ENCODE results near the gene MYL5. TPM values are rescaled to one million over a fixed set of nuclear protein-coding genes. Genes with fewer than 3 reads are reported as not detected.
A peak's percentile ranks its signal among the peaks of the same experiment; 100 is the strongest.
"Not testable (repeated sequence)": the region's sequence is repeated elsewhere in the genome, so short reads cannot be mapped to it uniquely, and the experiment has no call there.

MYL5 gene
- total RNA-seq, 6 donors from 2014 or later: 4.7 to 25.1 (median 17.1) TPM

DNA sequence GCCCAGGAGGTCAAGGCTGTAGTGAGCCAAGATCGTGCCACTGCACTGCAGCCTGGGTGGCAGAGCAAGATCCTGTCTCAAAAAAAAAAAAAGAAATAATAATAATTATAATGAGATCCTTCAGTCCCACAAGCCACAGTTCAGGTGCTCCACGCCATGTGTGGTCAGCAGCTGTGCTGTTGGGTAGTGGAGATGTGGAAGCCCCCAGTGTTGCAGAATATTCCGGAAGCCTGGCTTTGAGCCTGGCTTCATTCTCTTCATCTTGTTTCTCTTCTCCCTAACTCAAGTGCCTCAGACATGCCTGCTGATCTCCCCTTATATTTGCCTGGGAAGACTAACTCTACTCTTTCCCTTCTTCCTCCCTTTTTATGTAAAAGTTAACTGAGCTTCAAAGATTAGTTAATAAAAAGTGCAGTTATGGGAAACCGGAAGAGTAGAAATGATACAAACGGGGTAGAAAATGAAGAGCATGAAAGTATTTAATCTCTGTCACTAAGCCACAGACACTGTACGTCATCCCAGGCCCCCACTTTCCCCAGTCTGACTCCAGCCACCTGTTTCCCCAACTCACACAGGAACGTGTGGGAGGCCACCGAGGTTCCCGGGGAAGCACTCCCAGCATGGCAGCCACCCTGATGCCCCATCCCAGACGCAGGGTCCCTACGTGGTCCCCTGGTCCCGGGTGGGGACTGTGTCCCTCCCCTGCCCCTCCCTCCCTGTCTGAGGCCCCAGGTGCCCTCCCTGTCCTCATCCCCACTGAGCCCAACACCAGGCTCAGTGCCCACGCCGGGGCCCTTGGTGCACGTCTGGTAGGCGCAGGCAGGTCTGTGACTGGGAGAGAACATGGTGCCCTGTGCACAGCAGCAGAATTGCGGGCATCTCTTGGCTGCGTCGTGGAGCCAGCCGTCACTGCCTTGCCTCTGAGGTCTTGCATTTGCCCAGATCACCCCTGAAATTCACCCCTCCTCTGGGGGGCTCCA lies 55.3 kb downstream of the MYL5 start:
- ATAC-seq (ENCODE audit: low FRiP score in 2 of 2) (no peak), DNase-seq (peak in 1 of 2 donors; percentile 53)
- Histone ChIP-seq H3K4me3 (no peak overlapping the region), H3K27ac (no peak overlapping the region), H3K36me3 (peaks cover 22 to 39% (median 32%) of the 10 kb centered on the region in 4 donors), H3K27me3 (no peaks in the 10 kb centered on the region), H3K4me1 (peaks cover 5 to 18% (median 13%) of the 10 kb centered on the region in 4 donors), H3K9me3 (no peaks in the 10 kb centered on the region)
- TF ChIP-seq EP300 (IDR thresholded peaks at IDR 0.05): no peak
- TF ChIP-seq, protein P1, sequence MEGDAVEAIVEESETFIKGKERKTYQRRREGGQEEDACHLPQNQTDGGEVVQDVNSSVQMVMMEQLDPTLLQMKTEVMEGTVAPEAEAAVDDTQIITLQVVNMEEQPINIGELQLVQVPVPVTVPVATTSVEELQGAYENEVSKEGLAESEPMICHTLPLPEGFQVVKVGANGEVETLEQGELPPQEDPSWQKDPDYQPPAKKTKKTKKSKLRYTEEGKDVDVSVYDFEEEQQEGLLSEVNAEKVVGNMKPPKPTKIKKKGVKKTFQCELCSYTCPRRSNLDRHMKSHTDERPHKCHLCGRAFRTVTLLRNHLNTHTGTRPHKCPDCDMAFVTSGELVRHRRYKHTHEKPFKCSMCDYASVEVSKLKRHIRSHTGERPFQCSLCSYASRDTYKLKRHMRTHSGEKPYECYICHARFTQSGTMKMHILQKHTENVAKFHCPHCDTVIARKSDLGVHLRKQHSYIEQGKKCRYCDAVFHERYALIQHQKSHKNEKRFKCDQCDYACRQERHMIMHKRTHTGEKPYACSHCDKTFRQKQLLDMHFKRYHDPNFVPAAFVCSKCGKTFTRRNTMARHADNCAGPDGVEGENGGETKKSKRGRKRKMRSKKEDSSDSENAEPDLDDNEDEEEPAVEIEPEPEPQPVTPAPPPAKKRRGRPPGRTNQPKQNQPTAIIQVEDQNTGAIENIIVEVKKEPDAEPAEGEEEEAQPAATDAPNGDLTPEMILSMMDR (IDR thresholded peaks at IDR 0.05): no peak
- no peak for TF ChIP-seq POLR2AphosphoS5 (IDR thresholded peaks at IDR 0.05)
- TF ChIP-seq POLR2A (IDR thresholded peaks at IDR 0.05): no peak
- WGBS, 2 donors: 92 to 95% methylated on average over 12 to 16 of the region's 20 CpGs

DNA sequence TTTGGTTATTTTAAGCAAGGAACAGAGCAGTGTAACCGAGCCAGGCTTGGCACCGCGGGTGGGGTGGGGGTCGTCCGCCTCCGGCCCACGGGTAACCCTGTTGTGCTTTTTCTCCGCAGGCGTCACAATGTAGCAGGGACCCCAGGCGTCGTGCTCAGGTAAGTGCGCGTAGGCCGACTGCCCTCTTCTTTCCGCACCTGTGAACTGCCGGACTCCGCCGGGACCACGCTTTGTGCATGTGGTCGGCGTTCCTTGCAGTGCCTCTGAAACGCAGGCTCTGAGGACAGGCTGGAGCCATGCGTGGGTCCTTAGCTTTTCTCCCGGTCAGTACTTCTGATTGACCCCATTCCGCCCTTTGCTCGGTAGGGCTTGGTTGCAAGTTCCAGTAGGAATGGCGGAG lies 56.2 kb downstream of the MYL5 start:
- Histone ChIP-seq H3K4me1 (peaks cover 5 to 18% (median 13%) of the 10 kb centered on the region in 4 donors), H3K9me3 (no peaks in the 10 kb centered on the region), H3K27me3 (no peaks in the 10 kb centered on the region), H3K27ac (no peak overlapping the region), H3K36me3 (peaks cover 29 to 48% (median 41%) of the 10 kb centered on the region in 4 donors), H3K4me3 (no peak overlapping the region)
- WGBS, 2 donors: 96 to 97% methylated on average over 27 of the region's 27 CpGs
- ATAC-seq (ENCODE audit: low FRiP score in 2 of 2) (no peak), DNase-seq (peak in 1 of 2 donors; percentile 58)
- TF ChIP-seq EP300 (IDR thresholded peaks at IDR 0.05) (no peak), POLR2A (IDR thresholded peaks at IDR 0.05) (no peak), POLR2AphosphoS5 (IDR thresholded peaks at IDR 0.05) (no peak)
- TF ChIP-seq, protein P1 (IDR thresholded peaks at IDR 0.05): no peak

DNA sequence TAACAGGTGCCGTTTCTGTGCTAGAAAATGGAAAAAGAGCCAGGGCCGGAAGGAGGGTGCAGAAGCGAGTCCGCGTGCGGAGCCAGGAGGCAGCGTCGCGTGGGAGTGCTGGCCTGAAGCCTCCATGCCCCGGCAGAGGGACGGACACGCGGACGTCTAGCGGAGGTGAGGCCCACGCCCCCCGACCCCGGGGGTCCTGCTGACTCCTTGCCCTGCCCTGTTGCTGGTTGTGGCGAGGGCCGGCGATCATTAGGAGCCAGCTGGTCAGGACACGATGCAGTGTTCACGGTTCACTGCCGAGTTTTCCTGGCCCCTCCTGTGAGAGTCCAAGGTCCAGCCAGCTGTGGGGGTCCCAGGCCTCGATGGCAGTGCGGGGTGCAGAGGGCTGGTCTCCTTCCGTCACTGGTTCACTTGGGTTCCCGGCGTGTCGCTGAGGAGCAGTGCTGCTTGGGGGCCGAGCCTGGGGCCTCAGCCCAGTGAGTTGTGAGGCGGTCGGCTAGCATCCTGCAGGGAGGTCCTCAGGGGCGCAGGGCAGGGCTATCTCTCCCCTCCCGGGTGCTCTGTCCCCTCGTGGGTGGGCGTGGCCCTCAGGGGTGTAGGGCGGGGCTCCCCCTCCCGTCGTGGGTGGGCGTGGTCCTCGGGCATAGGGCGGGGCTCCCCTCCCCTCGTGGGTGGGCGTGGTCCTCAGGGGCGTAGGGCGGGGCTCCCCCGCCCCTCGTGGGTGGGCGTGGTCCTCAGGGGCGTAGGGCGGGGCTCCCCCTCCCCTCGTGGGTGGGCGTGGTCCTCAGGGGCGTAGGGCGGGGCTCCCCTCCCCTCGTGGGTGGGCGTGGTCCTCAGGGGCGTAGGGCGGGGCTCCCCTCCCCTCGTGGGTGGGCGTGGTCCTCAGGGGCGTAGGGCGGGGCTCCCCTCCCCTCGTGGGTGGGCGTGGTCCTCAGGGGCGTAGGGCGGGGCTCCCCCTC lies 56.9 kb downstream of the MYL5 start:
- not testable (repeated sequence) for ATAC-seq (ENCODE audit: low FRiP score in 2 of 2); H3K27me3 ChIP-seq; H3K9me3 ChIP-seq; H3K27ac ChIP-seq; H3K4me3 ChIP-seq
- Histone ChIP-seq H3K36me3 (peaks cover 30 to 55% (median 48%) of the 10 kb centered on the region in 4 donors), H3K4me1 (peaks cover 5 to 13% (median 8%) of the 10 kb centered on the region in 4 donors)
- WGBS, 2 donors: 96 to 97% methylated on average over 18 to 36 of the region's 68 CpGs
- DNase-seq: peak in 1 of 2 donors; percentile 77

Other genes starting within 250 kb of the MYL5 start
- gene ZNF721, start 175.4 kb upstream of the MYL5 start, total RNA-seq: 10 to 100 TPM; 13.2 to 59.7 (median 24.7) TPM
- gene PIGG, start 175.3 kb upstream of the MYL5 start, total RNA-seq: 100 to 1,000 TPM in 2 of 6 donors, 10 to 100 TPM in 4; 49.3 to 125 (median 70.5) TPM
- not detected for gene TMEM271, start 98.2 kb upstream of the MYL5 start, total RNA-seq
- 10 to 100 TPM in 3 of 6 donors, 1 to 10 TPM in 3; 4.2 to 28.3 (median 9.0) TPM for gene PDE6B, start 49.0 kb upstream of the MYL5 start, total RNA-seq
- 100 to 1,000 TPM in 3 of 6 donors, 10 to 100 TPM in 3; 22.6 to 216 (median 106) TPM for gene ATP5ME, start 266 bp upstream of the MYL5 start, total RNA-seq
- gene SLC49A3, start 14.6 kb downstream of the MYL5 start, total RNA-seq: 10 to 100 TPM; 12.2 to 65.0 (median 32.3) TPM
- gene PCGF3, start 31.3 kb downstream of the MYL5 start, total RNA-seq: 100 to 1,000 TPM in 1 of 6 donors, 10 to 100 TPM in 5; 36.4 to 150 (median 41.0) TPM
- 1 to 10 TPM in 5 of 6 donors, under 1 TPM in 1; 0.61 to 4.2 (median 1.8) TPM for gene CPLX1, start 151.6 kb downstream of the MYL5 start, total RNA-seq